Small intestine (tissue), 7 donors: Measurements from ENCODE around the gene UBXN6. TPM values are rescaled to one million over a fixed set of nuclear protein-coding genes. Genes with fewer than 3 reads are reported as not detected.

Experiments
- DNase-seq, 2 donors: peaks; one replicate each; pipeline versions ENCODE4 v3.0.0 to v3.0.0-alpha.2; 2013
- FAIRE-seq: peaks from 2 replicates; lab custom pipeline; 2012; peaks lifted over from hg19 to GRCh38; lab: Jason Lieb, UNC
- H3K27ac ChIP-seq, 3 donors: one replicate each; pipeline ENCODE4 v1.5.1; 2013; ENCODE audit warnings: low read length in 2 of 3, mild to moderate bottlenecking in 2 of 3, control low read depth in 1 of 3, inconsistent platforms in 1 of 3, low read depth in 1 of 3, moderate library complexity in 1 of 3
- H3K27me3 ChIP-seq, 3 donors: one replicate each; pipeline ENCODE4 v1.6.1; 2013; ENCODE audit warnings: low read length in 3 of 3, inconsistent platforms in 1 of 3; ENCODE audit not compliant: control insufficient read depth in 3 of 3, insufficient read depth in 3 of 3
- H3K36me3 ChIP-seq, 3 donors: one replicate each; pipeline ENCODE4 v1.6.1; 2013; ENCODE audit warnings: low read length in 3 of 3, inconsistent platforms in 1 of 3, low read depth in 1 of 3, mild to moderate bottlenecking in 1 of 3, moderate library complexity in 1 of 3; ENCODE audit not compliant: control insufficient read depth in 3 of 3, insufficient read depth in 2 of 3
- H3K4me1 ChIP-seq, 3 donors: one replicate each; pipeline ENCODE4 v1.6.1; 2013; ENCODE audit warnings: low read length in 2 of 3, inconsistent platforms in 1 of 3, low read depth in 1 of 3, mild to moderate bottlenecking in 1 of 3, moderate library complexity in 1 of 3; ENCODE audit not compliant: control insufficient read depth in 3 of 3, insufficient read depth in 2 of 3
- H3K4me3 ChIP-seq, 3 donors: one replicate each; pipeline ENCODE4 v1.5.1; 2013; ENCODE audit warnings: low read length in 3 of 3, control low read depth in 1 of 3, inconsistent platforms in 1 of 3, low read depth in 1 of 3, mild to moderate bottlenecking in 1 of 3, moderate library complexity in 1 of 3
- H3K9me3 ChIP-seq, 2 donors: one replicate each; pipeline ENCODE4 v1.6.1; 2013; ENCODE audit warnings: low read depth in 1 of 2, low read length in 1 of 2; ENCODE audit not compliant: control insufficient read depth in 2 of 2, insufficient read depth in 1 of 2
- WGBS, 3 donors: extraction: QIAGEN DNeasy Blood & Tissue Kit; methylation state at CpG; one replicate each; pipeline ENCODE4 v1.1.7; 2013; 5-methylcytosine and 5-hydroxymethylcytosine counted together
- polyA plus RNA-seq, 4 donors: library from polyadenylated mRNA; stranded (reverse) in 3 of 4; unstranded in 1 of 4; fragments of 200-250 nt in 3 of 4; fragments of 120-200 nt in 1 of 4; gene quantifications; one replicate each; pipeline versions ENCODE4 v1.2.1 to v1.2.3, GENCODE V29; 2013
- donor health status: healthy with polysubstance abuse.
- donor health status: control.
- donor health status: control.
- donor health status: Bipolar disorder and iron deficiency.
- donor health status: healthy.

Gene UBXN6
- polyA plus RNA-seq, 4 donors = 82.7 to 194 (median 133) TPM

DNA sequence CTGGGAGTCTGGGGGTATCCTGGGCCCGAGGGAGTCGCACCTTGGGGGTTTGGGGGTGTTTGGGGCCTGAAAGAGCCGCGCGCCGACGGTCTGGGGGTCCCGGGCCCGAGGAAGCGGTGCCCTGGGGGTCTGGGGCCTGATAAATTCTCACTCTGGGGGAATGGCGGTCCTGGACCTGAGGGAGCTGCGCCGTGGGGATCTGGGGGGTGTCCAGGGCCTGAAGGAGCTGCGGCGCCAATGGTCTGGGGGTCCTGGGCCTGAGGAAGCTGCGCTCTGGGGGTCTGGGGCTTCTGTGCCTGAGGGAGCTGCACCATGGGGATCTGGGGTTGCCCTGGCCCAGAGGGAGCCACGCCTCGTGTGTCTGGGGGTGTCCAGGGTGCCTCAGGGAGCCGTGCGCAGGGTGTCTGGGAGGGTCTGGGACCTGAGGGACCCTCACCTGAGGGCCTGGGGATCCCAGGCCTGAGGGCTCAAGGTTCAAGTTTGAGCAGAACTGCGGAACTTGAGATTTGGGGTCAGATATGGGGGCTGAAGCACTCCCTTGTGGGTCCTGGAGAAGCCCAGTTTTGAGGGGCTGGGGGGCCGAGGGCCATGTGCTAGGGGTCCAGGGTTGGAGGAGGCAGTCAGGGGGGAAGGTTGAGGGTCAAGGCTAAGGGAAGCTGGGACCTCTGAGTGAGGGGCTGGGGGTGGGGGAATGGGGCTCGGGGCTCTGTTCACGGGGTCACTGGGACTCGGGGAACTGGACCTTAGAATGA, 15.6 kb upstream of the UBXN6 start:
- Histone ChIP-seq H3K27ac (no peak overlapping the region), H3K27me3 (no peaks in the 10 kb centered on the region), H3K36me3 (peaks cover 7 to 24% (median 8%) of the 10 kb centered on the region in 3 donors), H3K4me3 (peak overlapping the region; percentile 84 to 94 (median 85)), H3K4me1 (peaks cover 0 to 15% (median 6%) of the 10 kb centered on the region in 3 donors), H3K9me3 (no peaks in the 10 kb centered on the region)
- FAIRE-seq (no peak), DNase-seq (no peak)
- 21 to 36% (median 22%) methylated on average over 14 to 25 of the region's 25 CpGs for WGBS, 3 donors

DNA sequence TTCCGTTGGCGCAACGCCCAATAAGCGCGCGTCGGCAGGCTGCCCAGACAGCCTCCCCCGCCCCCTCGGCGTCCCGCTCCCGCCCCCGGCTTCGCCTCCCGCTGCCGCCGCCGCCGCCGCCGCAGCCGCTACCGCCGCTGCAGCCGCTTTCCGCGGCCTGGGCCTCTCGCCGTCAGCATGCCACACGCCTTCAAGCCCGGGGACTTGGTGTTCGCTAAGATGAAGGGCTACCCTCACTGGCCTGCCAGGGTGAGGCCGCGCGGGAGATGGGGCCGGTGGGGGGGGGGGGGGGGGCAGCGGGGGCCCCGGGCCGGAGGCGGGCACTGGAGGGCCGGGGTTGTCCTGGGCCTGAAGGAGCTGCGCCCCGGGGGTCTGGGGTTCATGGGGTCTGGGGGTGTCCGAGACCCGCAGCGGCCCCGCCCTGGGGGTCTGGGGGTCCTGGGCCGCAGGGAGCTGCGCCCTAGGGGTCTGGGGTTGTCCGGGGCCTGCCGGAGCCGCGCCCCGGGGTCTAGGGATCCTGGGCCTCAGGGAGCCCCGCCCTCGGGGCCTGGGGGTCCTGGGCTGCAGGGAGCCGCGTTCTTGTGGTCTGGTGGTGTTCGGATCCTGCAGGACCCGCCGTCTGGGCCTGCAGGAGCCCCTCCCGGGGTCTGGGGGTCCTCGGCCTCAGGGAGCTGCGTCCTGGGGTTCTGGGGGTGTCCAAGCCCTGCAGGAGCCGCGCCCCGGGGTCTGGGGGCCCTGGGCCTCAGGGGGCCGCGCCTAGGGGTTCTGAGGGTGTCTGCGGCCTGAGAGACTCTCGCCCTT, 14.8 kb upstream of the UBXN6 start, which contains the start of gene HDGFL2:
TSS of gene HDGFL2 (plus strand) at position 124 of the 801 bp plus-strand sequence. CDS start at position 178, 54 bp downstream.
- Histone ChIP-seq H3K9me3 (no peaks in the 10 kb centered on the region), H3K27me3 (no peaks in the 10 kb centered on the region), H3K27ac (peak within 1 kb of the TSS; percentile 79 to 98 (median 79)), H3K4me3 (peak within 1 kb of the TSS; percentile 84 to 94 (median 85)), H3K36me3 (peaks cover 4 to 19% (median 6%) of the 10 kb centered on the region in 3 donors), H3K4me1 (peaks cover 0 to 15% (median 6%) of the 10 kb centered on the region in 3 donors)
- no peak for DNase-seq
- 0 to 1% (median 1%) methylated on average over 48 to 71 of the region's 71 CpGs for WGBS, 3 donors
- no peak for FAIRE-seq

DNA sequence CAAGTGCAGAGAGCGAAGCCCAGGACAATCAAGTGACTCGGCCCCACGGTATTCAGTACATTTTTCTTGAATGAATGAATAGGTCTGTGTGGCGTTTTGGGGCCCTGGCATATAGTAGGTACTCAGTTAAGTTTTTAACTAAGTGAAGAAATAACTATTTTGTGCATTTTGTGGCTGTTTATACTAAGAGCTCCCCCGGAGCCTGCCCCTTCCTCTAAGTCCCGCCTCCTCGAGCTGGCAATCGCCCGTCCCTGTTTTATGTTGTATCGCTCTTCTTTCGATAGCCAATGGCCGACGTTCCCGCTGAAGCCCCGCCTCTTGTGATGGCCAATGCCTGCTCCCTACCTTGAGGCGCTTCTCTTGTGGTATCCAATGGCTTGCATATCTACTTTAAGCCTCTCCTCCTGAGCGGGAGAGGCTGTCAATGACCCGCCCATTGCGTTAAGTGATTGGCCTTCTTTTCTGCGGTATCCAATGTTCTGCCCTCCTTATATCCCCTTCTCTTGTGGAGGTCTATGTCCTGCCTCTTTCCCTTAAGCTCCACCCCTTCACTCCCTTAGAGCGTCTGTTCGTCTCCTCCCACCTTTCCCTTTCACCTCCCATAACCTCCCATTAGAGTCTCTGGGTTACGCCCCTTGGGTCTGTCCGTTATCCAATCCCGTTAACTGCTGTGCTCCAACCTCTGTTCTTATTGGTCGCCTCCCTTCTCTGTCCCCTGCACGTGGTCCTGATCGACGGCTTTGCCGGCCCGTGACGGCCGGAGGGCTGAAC, 14.0 kb upstream of the UBXN6 start:
- H3K4me3 ChIP-seq = peak overlapping the region in 2 of 3 donors; percentile 55
- peaks cover 0 to 15% (median 6%) of the 10 kb centered on the region in 3 donors for H3K4me1 ChIP-seq
- WGBS, 3 donors = 0 to 1% (median 0%) methylated on average over 33 of the region's 33 CpGs
- peak; percentile 99 for FAIRE-seq
- H3K9me3 ChIP-seq = no peaks in the 10 kb centered on the region
- peak overlapping the region; percentile 79 to 98 (median 79) for H3K27ac ChIP-seq
- H3K27me3 ChIP-seq = no peaks in the 10 kb centered on the region
- H3K36me3 ChIP-seq = peaks cover under 1 to 12% (median 4%) of the 10 kb centered on the region in 3 donors
- DNase-seq = peak; percentile 100

DNA sequence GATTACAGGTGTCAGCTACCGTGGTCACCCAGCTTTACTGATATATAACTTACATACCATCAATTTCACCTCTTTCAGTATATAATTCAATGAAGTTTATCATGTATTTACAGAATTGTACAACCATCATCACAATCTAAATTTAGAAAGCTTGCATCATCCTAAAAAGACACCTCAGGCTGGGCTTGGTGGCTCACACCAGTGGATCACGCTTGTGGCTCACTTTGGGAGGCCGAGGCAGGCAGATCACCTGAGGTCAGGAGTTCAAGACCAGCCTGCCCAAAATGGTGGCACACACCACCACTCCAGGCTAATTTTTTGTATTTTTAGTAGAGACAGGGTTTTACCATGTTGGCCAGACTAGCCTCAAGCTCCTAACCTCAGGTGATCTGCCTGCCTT, 10.2 kb upstream of the UBXN6 start:
- Histone ChIP-seq H3K9me3 (no peaks in the 10 kb centered on the region), H3K4me3 (no peak overlapping the region), H3K27me3 (no peaks in the 10 kb centered on the region), H3K4me1 (no peaks in the 10 kb centered on the region), H3K36me3 (no peaks in the 10 kb centered on the region), H3K27ac (no peak overlapping the region)
- DNase-seq = no peak
- no peak for FAIRE-seq
- 79 to 95% (median 88%) methylated on average over 3 of the region's 3 CpGs for WGBS, 3 donors

DNA sequence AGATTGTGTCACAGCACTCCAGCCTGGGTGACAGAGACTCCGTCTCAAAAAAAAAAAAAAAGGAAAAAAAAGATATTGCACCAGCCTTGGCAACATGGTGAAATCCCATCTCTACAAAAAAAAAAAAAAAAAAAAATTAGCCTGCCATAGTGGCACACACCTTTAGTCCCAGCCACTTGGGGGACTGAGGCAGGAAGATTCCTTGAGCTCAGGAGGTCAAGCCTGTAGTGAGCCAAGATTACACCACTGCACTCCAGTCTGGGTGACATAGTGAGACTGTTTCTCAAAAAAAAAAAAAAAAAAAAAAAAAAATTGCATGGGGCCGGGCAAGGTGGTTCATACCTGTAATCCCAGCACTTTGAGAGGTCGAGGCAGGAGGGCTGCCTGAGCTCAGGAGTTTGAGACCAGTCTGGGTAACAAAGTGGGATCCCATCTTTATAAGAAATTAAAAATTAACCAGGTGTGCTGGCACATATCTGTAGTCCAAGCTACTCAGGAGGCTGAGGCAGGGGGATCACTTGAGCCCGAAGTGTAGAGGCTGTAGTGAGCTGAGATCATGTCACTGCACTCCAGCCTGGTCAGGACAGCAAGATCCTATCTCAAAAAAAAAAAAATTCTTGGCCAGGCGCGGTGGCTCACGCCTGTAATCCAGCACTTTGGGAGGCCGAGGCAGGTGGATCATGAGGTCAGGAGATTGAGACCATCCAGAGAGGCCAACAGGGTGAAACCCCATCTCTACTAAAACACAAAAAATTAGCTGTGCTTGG, 7.4 kb upstream of the UBXN6 start:
- FAIRE-seq = no peak
- 77 to 79% (median 78%) methylated on average over 8 of the region's 8 CpGs for WGBS, 3 donors

DNA sequence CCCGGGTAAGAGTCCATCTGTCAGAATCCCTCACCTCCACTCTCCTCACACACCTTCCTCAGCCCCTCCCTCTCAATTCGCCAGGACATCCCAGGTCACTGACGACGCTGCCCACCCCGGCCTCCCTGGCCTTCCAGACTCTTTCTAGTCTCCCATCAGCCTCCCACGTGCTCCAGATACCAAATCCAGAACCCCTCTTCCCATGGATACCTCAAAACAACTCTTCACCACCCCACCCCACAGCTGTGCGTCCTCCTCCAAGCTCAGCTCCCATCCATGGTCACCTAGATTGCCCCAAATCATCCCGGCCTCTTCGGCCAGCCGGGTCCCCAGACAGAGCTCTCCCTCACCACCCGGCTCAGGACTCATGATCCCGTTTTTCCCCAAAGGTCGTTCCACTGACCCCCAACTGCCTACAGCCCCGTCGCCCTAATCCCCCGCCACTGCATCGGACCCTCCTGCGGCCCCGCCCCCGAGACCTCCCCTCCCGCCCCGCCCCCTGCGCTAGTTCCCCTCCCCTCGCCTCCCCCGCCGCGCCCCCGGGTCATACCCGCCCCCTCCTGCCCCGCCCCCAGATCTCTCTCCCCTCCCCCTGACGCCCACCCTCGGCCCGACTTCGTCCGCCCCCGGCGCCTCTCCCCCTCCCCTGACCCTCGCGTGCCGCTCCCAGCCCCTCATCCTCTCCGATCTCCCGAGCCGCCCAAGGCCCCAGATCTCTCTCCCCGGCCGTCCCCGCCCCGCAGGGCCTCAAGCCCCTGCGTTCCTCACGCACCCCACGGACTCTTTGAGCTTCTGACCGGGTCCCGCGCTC, 546 bp downstream of the UBXN6 start:
- FAIRE-seq (no peak), DNase-seq (peak; percentile 6 to 70)
- peaks cover 0 to 10% (median 4%) of the 10 kb centered on the region in 3 donors for H3K4me1 ChIP-seq
- H3K27ac ChIP-seq = peak overlapping the region; percentile 55 to 92 (median 71)
- peak overlapping the region; percentile 73 to 87 (median 84) for H3K4me3 ChIP-seq
- no peaks in the 10 kb centered on the region for H3K27me3 ChIP-seq
- H3K36me3 ChIP-seq = peaks cover 5 to 38% (median 11%) of the 10 kb centered on the region in 3 donors
- H3K9me3 ChIP-seq = no peaks in the 10 kb centered on the region
- WGBS, 3 donors = 2% methylated on average over 35 to 48 of the region's 53 CpGs

More for the DNA sequence above, 7.4 kb upstream of the UBXN6 start:
- Histone ChIP-seq H3K4me1 (no peaks in the 10 kb centered on the region), H3K4me3 (no peak overlapping the region), H3K27ac (no peak overlapping the region), H3K27me3 (no peaks in the 10 kb centered on the region), H3K9me3 (no peaks in the 10 kb centered on the region), H3K36me3 (no peaks in the 10 kb centered on the region)
- DNase-seq = no peak

DNA sequence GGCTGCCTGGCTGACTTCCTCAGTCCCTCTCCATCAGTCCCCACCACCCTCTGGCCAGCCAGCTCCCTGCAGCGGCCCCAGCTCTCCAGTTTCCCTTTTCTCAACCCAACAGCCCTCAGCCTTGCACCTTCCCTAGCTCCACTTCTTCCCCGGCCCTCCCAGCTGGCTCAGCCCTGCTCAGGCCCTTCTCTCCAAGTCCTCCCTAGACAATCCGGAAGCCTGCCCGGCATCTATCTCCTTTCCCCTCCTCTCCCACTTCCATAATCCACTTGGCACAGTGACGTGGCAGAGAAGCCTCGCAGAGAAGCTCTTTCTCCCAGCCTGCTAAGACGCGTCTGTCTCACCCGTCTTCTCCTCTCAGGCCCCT, 1.1 kb downstream of the UBXN6 start:
- 7 to 10% (median 7%) methylated on average over 9 of the region's 9 CpGs for WGBS, 3 donors

More for the DNA sequence above, 1.1 kb downstream of the UBXN6 start:
- peaks cover 5 to 44% (median 12%) of the 10 kb centered on the region in 3 donors for H3K36me3 ChIP-seq
- FAIRE-seq = no peak
- H3K27ac ChIP-seq = peak overlapping the region; percentile 55 to 84 (median 71)
- peak in 1 of 2 donors; percentile 46 for DNase-seq
- peaks cover 0 to 10% (median 4%) of the 10 kb centered on the region in 3 donors for H3K4me1 ChIP-seq
- H3K4me3 ChIP-seq = peak overlapping the region; percentile 73 to 87 (median 84)
- no peaks in the 10 kb centered on the region for H3K9me3 ChIP-seq
- H3K27me3 ChIP-seq = no peaks in the 10 kb centered on the region
